ENCODE measurements around the gene SCARF1.
A peak's percentile ranks its signal among the peaks of the same experiment; 100 is the strongest.

SCARF1 gene

DNA sequence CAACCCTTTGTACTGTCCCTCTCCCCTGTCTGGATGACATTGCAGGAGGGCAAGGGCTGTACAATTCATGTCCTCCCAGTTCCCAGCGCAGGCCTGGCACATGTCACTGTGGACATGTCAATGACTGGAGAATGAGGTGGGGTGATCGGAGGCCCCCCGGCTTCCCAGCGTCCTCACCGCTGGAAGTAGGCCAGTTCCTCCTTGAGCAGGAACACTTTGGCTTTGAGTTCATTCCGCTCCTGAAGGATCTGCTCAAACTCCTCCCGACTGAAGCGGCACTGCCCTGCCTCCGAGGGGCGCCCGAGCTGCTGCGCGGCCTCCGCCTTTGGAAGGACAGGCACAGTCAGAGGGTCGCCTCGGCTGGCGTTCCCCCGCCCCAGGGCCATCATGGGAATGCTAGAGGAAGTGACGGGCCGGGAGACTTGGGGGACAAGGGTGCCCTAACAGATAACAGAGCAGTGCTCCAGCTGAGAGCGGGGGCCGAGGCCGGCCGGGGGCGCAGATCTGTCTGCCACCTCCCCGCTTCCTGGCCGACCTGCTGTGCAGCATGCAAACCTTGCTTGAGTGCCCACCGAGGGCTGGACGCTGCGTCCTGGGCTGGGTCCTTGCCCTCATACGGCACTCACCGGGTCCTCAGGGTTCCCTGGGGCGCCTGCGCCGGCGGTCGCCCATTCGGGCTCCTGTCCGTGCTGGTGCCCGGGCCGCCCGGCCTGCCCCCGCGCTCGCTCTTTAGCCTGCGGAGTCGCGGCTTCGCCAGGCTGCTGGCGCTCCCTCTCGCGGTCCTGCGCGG lies 2.8 kb upstream of the SCARF1 start:
- FAIRE-seq: peak; percentile 15

DNA sequence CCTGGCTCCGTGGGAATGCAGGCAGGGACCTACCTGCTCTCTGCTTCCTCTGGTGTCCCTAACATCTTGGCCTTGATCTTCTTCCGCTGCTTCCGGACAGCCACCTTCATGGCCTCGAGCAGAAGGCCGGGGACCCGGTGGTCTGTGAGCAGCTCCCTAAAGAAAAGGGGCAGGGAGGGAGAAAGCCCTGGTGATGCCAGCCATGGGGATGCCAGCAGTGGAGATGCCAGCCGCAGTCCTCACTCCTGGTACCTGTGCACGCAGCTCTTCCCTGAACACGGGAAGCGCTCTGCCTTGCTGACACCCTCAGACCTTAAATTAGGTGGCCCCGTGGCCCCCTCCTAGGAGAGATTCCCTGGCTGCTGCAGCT lies 2.3 kb upstream of the SCARF1 start:
- no peak for FAIRE-seq

DNA sequence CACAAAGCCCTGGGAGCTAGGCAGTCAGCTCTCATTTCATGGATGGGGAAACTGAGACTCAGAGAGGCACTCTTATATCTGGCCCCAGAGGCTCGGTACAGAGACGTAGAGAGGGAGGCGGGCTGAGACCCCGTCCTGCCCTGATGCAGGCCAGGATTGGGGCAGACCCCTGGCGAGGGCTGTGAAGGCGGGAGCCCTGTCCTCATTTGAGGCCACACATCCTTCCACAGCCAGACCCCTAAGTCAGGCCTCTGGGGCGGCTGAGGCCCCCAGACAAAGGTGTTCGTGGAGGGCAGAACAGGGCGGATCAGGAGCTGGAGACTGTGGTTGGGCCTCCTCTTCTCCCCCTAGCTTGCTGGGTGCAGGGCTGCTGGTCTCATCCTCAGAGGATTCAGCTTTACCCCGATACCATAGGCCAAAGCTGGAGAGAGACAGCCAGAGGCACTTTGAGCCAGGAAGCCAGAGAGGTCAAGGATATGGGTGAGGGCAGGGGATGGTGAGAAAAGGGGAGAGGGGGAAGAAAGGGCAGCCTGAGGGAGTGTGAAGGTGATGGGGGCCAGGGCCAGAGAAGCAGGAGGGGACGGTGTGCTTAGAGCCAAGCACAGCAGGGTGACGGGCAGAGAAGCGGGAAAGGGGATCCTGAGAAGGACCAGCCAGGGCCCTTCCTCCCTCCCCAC lies 805 bp upstream of the SCARF1 start:
- FAIRE-seq: no peak

DNA sequence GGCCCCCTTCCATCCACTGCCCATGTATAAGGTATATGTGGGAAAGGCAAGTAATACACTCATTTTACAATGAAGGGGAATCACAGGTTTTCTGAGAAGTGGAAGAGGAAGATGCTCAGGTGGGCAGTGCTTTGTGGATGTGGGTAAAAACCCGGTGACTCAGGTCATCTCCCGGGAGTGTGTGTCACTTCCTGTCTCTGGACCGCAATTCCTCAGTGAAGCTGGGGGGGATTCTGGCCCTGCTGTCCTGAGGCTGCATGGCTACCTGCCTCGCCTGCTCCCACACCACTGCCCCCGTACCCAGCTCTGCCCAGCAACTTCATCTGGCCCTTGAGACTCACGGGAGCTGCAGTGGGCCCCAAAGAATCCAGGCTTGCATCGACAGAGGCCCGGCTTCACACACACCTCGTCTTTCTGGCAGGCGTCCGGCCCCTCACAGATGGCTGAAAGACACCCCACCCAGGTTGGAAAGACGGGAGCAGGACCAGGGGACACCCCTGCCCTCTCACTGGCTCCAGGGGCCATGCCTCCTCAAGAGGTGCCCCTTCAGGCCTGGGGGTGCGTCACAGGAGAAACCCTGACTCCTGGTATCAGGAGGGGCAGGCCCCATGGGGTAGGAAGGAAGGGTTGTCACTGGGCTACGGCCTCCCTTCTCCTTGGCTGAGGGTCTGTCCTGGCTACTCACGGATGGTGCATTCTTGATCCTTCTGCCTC lies 882 bp downstream of the SCARF1 start:
- no peak for FAIRE-seq

DNA sequence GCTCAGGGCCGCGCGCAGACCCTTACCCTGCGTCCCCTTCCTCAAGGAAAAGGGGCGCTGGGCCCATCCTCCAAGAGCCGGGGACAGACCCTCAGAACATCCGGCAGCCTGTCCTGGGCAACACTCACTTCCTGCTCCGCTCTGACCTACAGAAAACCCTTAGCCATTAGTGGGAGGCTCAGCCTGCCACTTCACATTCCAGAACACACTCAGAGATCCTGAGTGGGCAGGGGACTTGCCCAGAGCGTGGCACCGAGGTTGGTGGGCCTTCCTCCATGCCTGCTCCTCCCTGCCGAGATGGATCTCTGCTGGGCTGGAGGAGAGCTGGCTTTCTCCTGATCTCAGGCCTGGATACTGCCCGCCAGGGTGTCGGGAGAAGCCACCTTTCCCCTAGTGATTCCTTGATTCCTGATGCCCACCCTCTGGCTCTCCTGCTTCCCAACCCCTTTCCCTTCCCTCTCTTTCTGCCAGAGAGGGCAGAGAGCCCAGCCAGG lies 1.5 kb downstream of the SCARF1 start:
- no peak for FAIRE-seq

DNA sequence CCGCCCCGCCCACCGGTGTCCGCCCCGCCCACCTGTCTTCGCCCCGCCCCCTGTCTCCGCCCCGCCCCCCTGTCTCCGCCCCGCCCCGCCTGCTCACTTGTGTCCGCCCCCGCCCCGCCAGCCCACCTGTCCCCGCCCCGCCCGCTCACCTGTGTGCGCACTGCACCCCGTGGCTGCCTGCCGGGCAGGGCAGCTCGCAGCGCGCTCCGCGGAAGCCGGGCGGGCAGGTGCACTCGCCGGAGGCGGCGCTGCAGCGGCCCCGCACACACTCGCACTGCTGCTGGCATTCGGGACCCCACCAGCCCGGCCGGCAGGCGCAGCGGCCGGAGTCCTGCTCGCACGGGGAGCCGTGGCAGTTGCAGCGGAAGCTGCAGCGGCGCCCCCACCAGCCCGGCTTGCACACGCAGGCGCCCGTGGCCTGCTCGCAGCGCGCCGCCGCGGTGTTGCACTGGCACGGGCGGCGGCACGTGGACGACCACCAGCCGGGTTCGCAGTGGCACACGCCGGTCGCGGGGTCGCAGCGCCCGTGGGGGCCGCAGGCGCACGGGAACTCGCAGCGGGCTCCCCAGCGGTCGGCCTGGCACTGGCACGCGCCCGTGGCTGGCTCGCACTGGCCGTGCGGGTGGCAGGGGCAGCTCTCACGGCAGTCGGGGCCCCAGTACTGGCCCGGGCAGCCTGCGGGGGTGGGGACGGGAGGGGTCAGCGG lies 2.1 kb downstream of the SCARF1 start:
- FAIRE-seq: no peak

DNA sequence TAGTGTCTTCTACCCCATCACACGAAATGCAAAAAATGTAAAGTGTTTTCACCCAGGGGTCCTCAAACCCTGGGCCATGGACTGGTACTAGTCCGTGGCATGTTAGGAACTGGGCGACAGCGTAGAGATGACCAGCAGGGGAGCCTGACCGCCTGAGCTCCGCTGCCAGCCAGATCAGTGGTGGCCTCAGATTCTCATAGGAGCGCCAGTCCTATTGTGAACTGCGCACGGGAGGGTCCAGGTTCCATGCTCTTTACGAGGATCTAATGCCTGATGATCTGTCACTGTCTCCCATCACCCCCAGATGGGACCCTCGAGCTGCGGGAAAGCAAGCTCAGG lies 4.5 kb downstream of the SCARF1 start:
- no peak for FAIRE-seq

DNA sequence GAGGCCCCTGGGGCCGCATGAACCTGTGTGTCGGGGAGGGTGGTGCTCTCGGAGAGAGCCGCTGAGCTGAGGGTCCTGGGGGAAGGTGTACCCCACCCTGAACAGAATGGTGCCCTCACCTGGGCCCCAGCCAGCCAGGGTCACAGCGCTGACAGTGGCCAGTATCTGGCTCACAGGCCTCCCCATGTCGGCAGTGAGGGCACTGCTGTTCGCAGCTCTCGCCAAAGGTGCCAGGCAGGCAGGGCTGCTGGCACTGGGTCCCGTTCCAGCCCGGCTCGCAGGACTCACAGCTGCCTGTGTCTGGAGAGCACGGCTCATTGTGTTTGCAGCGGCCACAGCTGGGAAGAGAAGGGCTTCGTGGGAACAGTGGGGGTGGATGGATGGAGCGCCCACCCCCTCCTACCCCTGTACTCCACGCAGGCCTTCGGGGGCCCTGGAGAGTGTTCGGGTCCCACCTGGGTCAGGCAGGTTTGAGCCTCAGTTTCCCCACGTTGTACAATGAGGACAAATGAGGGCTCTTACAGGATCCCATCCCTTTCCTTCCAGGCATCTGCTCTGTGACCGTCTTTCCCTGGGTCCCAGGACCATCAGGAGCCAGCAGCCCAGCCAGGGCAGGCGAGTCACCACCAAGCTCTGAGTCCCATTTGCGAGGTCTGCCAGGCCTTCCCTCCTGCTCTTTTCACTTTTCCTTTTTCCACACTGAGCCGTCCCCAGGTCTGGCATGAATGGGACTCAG lies 5.0 kb downstream of the SCARF1 start:
- FAIRE-seq: no peak

DNA sequence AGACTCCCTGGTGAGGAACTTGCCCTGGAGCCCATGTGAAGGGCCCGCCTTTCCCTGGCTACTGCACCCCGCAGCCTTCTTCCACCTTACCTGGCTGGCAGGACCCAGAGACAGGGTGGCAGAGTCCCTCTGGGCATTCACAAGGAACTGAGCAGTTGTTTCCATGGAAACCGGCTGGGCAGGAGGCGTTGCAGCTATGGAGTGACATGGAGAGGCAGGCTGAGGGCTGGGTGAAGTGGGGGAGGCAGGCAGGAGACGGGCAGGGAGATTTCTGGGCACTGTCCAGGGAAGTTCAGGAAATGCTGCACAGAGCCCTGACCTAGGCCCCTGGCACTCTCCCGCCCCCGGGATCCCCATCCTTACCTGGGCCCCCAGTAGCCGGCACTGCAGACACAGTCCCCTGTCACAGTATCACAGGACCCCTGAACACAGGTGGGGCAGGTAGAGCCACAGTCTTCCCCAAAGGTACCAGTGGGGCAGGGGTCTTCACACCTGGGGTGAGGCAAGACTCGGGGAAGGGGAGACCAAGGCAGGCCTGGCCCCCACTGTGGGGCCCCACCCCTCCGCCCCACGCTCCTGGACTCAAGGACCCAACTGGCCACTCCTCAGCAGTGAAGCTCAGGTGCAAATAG lies 5.9 kb downstream of the SCARF1 start:
- no peak for FAIRE-seq

DNA sequence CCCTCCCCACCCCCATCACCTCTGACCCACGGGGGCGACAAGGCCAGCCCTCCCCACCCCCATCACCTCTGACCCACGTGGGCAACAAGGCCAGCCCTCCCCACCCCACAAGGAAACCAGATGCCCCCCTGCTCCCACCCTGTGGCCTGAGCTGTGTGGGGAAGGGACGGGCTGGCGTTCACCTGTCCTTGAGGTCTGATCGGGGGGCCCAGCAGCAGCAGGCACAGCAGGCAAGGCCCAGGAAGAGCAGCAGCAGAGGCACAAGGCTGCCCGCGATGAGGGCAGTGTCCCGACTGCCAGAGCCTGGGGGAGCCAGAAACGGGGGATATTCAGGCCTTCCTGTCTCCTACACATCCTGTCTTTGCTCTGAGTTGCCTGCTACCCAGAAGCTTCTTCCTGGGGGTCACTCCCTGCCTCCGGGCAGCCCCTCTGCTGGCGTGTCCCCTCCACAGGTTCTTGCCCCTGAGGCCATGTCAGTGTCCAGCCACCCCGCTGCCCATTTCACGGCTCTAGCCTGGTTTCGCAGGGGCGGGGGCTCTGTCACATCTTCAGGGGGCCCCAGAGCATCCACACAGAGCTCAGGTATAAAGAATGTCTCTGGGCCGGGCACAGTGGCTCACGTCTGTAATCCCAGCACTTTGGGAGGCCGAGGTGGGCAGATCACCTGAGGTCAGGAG lies 6.8 kb downstream of the SCARF1 start:
- FAIRE-seq: no peak

DNA sequence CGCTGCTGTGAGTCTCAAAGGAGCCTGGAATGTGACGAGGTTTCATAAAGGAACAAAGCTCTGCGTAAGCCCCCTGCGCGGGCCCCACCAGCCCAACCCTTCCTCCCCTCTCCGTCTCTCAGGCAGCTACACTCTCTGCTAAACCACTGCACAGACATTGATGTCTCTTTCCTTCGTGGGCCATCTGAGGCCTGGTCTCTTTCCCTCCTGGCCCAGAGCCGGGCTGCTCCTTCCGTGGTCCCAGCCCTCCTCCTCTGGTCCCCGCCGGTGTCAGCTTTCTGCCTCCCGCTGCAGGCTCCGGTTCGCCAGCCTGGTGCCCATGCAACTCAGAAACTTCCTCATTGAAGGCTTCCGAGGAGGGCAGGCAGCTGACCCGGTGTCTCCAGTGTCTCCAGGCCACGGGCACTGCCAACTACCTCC lies 7.4 kb downstream of the SCARF1 start:
- no peak for FAIRE-seq

DNA sequence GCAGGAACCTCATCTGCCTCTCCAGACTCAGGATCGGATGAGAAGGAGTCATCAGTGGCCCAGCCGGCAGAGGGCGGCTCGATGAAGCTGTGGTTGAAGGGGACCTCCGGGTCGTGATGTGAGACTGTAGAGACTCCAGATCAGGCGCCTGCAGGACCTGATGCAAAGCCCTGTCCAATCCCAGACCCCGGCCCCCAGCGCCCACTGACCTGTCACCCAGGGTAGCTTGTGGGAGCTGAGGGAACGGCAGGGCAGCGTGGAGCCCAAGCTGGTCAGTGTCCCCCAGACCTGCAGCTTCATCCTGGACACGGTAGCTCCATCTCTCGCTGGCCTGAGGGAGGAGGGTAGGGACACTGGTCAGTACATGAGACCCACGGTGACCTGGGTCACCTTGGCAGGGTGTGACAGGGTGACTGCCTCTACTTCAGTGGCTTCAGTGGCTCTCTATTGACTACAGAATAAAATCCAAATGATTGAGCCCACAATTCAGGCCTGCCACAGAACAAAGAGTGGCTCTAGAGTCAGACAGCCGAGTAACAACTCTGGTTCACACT lies 8.7 kb downstream of the SCARF1 start:
- FAIRE-seq: no peak

DNA sequence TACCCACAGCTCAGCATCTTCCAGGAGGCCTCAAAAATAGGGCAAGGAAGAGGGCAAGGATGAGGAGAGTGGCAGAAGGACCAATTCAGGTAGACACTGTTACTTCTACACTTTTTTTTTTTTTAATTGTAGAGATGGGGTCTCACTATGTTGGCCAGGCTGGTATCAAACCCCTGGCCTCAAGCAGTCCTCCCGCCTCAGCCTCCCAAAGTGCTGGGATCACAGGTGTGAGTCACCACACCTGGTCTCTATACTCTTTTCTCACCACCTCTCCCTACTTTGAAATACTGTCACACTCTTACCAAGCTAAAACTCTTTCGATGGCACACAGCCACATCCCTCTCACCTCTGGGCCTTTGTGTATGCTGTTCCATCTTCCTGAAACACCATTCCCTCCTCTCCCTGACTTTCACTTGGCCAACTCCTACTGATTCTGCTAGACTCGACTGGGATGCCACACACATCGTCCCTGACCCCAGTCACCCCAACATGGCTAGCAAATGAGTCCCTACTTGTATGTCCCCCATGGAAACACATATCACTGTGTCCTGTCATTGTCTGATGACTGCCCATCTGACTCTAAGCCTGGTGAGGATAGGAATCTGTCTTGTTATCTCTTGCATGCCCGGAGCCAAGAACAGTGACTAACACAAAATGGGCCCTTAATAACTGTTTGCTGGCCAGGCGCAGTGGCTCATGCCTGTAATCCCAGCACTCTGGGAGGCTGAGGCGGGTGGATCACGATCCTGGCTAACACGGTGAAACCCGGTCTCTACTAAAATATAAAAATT lies 9.7 kb downstream of the SCARF1 start:
- no peak for FAIRE-seq

DNA sequence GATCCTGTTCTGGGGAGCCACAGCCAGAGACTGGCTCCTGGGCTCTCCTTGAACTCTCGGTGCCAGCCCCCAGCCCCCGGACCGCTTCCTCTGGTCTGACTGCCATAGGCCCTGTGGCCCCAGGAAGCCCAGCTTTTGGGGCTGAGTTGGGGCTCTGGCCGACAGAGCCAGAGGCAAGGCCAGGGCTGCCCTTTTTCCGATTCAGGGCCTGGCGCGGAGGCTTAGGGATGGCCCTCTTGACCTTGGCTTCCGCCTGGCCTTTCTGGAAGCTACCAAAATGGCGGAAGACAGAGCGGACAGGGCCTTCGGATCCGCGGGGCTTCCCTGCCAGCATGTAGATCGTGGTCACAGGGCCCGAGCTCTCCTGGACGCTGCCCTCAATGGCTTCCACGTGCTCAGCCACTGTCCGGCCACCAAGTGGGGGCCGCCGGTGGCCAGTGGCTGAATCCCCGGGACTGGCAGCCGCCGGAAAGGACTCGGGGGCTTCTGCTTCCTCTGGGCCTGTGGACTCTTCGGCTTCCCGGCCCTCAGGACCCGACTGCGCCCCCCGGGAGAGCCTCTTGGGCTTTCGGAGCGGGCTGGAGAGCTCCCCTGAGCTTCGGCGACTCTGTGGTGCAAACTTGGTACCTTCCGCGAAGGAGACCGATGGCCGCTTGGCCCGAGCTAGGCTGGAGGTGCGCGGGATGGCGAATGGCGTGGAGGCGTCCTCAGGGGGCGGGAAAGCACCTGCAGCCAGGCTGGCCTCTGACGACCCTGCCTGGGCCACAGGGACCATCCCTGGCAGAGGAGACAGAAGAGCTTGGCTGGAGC lies 10.5 kb downstream of the SCARF1 start:
- no peak for FAIRE-seq

DNA sequence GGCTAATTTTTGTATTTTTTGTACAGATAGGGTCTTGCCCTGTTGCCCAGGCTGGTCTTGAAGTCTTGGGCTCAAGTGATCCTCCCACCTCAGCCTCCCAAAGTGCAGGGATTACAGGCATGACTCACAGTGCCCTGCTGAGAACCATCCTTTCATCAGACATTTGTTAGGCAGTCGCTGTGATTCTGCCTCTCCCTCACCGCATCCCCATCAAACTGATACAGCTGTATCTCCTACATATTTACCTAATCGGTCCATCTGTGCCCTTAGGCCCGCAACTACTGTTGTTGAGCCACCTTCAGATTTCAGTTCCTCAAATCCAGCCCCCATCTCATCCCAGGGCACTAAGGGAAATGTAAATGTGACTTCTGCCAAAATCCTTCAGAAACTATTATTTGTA lies 14.9 kb downstream of the SCARF1 start:
- FAIRE-seq: no peak

DNA sequence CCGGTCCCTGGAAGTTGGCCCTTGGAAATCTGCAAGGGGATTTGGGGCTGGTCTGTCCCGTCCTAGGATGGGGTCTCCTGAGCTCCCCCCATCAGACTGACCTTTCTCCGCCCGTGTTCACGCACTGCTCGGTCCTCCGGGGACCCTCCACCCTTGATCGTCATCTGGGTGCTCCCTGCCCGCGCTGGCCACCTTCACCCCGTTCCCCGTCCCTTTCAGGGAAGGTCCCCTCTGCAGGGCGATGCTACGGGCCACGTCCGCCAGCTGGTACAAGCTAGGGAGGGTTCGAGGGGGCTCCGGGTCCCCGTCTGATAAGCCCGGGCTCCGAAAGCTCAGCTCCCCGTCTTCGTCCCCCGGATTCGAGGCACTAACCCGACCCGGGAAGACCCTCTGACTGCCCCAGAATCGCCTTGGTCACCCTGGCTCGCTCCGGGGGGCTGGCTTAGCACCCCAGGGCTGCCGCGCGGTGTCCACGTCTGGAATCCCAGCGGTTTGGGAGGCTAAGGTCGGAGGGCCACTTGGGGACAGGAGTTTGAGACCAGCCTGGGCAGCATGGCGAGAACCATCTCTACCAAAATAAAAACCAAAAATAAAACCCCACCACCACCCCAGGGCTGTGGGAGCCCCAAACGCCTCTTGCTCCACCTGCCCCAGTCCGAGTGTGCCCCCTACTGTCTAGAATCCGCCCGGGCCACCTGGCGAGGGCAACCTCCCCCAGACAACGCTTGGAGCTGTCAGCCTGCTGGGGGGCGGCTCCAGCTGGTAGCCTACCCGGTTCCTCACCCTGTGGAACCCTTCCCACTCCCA lies 15.8 kb downstream of the SCARF1 start:
- FAIRE-seq: no peak

DNA sequence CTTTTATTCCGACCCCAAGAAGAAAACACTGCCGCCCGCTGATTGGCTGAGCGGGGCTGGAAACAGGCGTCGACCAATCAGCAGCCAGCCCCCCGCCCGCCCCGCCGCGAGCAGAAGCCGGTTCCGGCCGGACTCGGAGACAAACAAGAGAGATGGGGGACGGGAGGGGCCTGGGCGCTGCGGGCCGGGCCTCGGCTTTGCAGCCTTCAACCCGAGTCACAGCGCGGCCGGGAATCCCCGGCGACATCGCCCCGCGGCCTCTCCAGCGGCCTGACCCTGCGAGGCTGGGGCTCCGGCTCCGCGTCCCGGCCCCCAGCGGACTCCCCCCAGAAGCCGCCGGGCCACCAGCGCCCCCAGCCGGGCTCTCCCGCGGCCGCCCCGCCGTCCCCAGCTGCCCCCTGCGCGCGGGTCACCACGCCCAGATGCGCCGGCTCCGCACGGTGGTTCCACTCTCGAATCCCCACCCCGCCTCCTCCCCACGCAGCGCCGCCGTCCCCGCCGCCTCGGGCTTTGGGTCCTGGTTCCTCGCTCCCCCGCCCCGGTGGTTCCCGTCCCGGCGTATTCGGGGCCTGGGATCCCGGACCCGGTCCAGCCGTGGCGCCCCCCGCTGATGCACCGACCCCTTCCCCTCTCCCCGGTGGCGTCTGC lies 16.6 kb downstream of the SCARF1 start:
- FAIRE-seq: peak; percentile 94
